Karpas-422 (cell line): Measurements from ENCODE around the gene MAGI3. TPM values are rescaled to one million over a fixed set of nuclear protein-coding genes. Genes with fewer than 3 reads are reported as not detected.
A peak's percentile ranks its signal among the peaks of the same experiment; 100 is the strongest.

Experiments
- DNase-seq: peaks from one replicate; pipeline ENCODE4 v3.0.0-alpha.2; 2015
- H2AFZ ChIP-seq: fragments of 200-600 bp; sonication (generic); 2 replicates; pipeline ENCODE4 v1.6.1; 2014; ENCODE audit warnings: antibody characterized with exemption, low read length, mixed read lengths
- H3K27ac ChIP-seq: fragments of 200-600 bp; sonication (generic); 2 replicates; pipeline ENCODE4 v1.5.1; 2014; ENCODE audit warnings: mild to moderate bottlenecking, low read length, moderate library complexity
- H3K27me3 ChIP-seq: fragments of 200-600 bp; sonication (generic); 2 replicates; pipeline ENCODE4 v1.6.1; 2014; ENCODE audit warnings: low read length, mixed read lengths
- H3K36me3 ChIP-seq: fragments of 200-600 bp; sonication (generic); 2 replicates; pipeline ENCODE4 v1.6.1; 2014; ENCODE audit warnings: low read length, mixed read lengths; ENCODE audit not compliant: insufficient read depth
- H3K4me1 ChIP-seq: fragments of 200-600 bp; sonication (generic); 2 replicates; pipeline ENCODE4 v1.6.1; 2014; ENCODE audit warnings: mild to moderate bottlenecking, low read length, mixed read lengths
- H3K4me2 ChIP-seq: fragments of 200-600 bp; sonication (generic); 2 replicates; pipeline ENCODE4 v1.6.1; 2014; ENCODE audit warnings: low read length, low read depth, mild to moderate bottlenecking; ENCODE audit not compliant: poor library complexity, severe bottlenecking
- H3K4me3 ChIP-seq: fragments of 200-600 bp; sonication (generic); 2 replicates; pipeline ENCODE4 v1.5.1; 2014; ENCODE audit warnings: mild to moderate bottlenecking, antibody characterized with exemption, low read length, mixed read lengths
- H3K79me2 ChIP-seq: fragments of 200-600 bp; sonication (generic); 2 replicates; pipeline ENCODE4 v1.6.1; 2014; ENCODE audit warnings: mild to moderate bottlenecking, low read length, mixed read lengths
- H3K9ac ChIP-seq: fragments of 200-600 bp; sonication (generic); 2 replicates; pipeline ENCODE4 v1.6.0; 2014; ENCODE audit warnings: low read length
- H3K9me2 ChIP-seq: fragments of 200-600 bp; sonication (generic), shearing (Covaris generic); replicated peaks from 2 replicates; pipeline ENCODE4 v1.6.0; 2014; ENCODE audit warnings: mild to moderate bottlenecking, low read length, moderate library complexity; ENCODE audit not compliant: insufficient read depth
- H3K9me3 ChIP-seq: fragments of 300-700, 200-600 bp; sonication (generic); 2 replicates; pipeline ENCODE4 v1.6.1; 2014; ENCODE audit warnings: low read length, mixed read lengths
- H4K20me1 ChIP-seq: fragments of 200-600 bp; sonication (generic); 2 replicates; pipeline ENCODE4 v1.6.1; 2014; ENCODE audit warnings: mild to moderate bottlenecking, antibody characterized with exemption, low read length, low read depth; ENCODE audit not compliant: insufficient read depth
- total RNA-seq: library from RNA; depleted of rRNA; stranded (reverse); fragments of >200 nt; shearing (Covaris generic); gene quantifications from 2 replicates; pipeline ENCODE4 v1.2.3, GENCODE V29; 2014; ENCODE audit warnings: low replicate concordance

The MAGI3 gene
- total RNA-seq, 1 experiment from 2014 or later, result not detected

DNA sequence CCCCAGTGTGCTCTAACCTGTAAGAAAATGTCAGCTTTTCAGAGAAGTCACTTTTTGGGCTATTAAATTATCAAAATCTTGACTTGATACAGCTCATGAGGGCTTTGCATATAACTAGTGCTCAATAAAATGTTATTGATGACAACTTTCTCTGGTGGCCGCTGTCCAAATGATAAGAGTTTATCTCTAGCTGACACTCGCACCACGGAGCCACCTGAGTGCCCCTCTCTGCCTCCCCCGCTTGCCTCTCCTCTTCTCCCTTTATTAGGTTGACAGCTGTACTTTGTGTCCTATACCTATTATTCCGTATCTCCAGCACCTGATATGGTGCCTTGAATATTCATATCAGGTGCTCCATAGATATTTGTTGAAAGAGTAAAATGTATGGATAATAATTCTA, 286.2 kb downstream of the MAGI3 start:
- no peaks in the 10 kb centered on the region for H3K9me3 ChIP-seq

GRCh38 chr1:113677250-113678158, 287.2 kb downstream of the MAGI3 start:
- Histone ChIP-seq H4K20me1 (no peaks in the 10 kb centered on the region), H3K27me3 (no peaks in the 10 kb centered on the region), H3K27ac (no peak overlapping the region), H3K36me3 (no peaks in the 10 kb centered on the region), H3K79me2 (no peaks in the 10 kb centered on the region), H3K9ac (no peak overlapping the region), H3K4me1 (peaks cover 4% of the 10 kb centered on the region; the same call in 1 of the 2 replicates), H3K4me3 (no peak overlapping the region), H3K9me2 (no peaks in the 10 kb centered on the region), H3K9me3 (no peaks in the 10 kb centered on the region), H2AFZ (no peak overlapping the region), H3K4me2 (no peak overlapping the region)
- DNase-seq, result peak; percentile 71

More for the DNA sequence above, 286.2 kb downstream of the MAGI3 start:
- no peaks in the 10 kb centered on the region for H3K36me3 ChIP-seq
- no peak overlapping the region for H3K9ac ChIP-seq
- no peaks in the 10 kb centered on the region for H4K20me1 ChIP-seq
- H3K79me2 ChIP-seq, result no peaks in the 10 kb centered on the region
- no peak overlapping the region for H2AFZ ChIP-seq
- no peak overlapping the region for H3K4me3 ChIP-seq
- DNase-seq, result no peak
- no peaks in the 10 kb centered on the region for H3K4me1 ChIP-seq
- H3K4me2 ChIP-seq, result no peak overlapping the region
- no peak overlapping the region for H3K27ac ChIP-seq
- no peaks in the 10 kb centered on the region for H3K9me2 ChIP-seq
- H3K27me3 ChIP-seq, result no peaks in the 10 kb centered on the region

- Histone ChIP-seq H3K9me3 (no peaks in the 10 kb centered on the region), H3K9me2 (no peaks in the 10 kb centered on the region), H3K27ac (no peak overlapping the region), H3K27me3 (no peaks in the 10 kb centered on the region), H4K20me1 (no peaks in the 10 kb centered on the region), H3K4me1 (peaks cover 6% of the 10 kb centered on the region; the same call in 1 of the 2 replicates), H2AFZ (no peak overlapping the region), H3K4me2 (no peak overlapping the region), H3K4me3 (no peak overlapping the region), H3K36me3 (no peaks in the 10 kb centered on the region), H3K79me2 (no peaks in the 10 kb centered on the region), H3K9ac (no peak overlapping the region)
- DNase-seq, result no peak
Measured at GRCh38 chr1:113678159-113678469, 287.8 kb downstream of the MAGI3 start.

GRCh38 chr1:113681596-113682337, 291.5 kb downstream of the MAGI3 start:
- Histone ChIP-seq H3K4me1 (peaks cover 6% of the 10 kb centered on the region; the same call in 1 of the 2 replicates), H3K4me3 (no peak overlapping the region), H3K27ac (no peak overlapping the region), H3K79me2 (no peaks in the 10 kb centered on the region), H3K27me3 (no peaks in the 10 kb centered on the region), H3K9ac (no peak overlapping the region), H4K20me1 (no peaks in the 10 kb centered on the region; the same call in 1 of the 2 replicates), H3K4me2 (no peak overlapping the region), H3K9me3 (no peaks in the 10 kb centered on the region), H2AFZ (no peak overlapping the region), H3K36me3 (peaks cover 11% of the 10 kb centered on the region; the same call in 1 of the 2 replicates), H3K9me2 (no peaks in the 10 kb centered on the region)
- no peak for DNase-seq

- H3K4me1 ChIP-seq, result peaks cover 6% of the 10 kb centered on the region; the same call in 1 of the 2 replicates
- no peak overlapping the region for H2AFZ ChIP-seq
- H3K9ac ChIP-seq, result no peak overlapping the region
- DNase-seq, result no peak
- H3K9me2 ChIP-seq, result no peaks in the 10 kb centered on the region
- H3K9me3 ChIP-seq, result no peaks in the 10 kb centered on the region
- no peak overlapping the region for H3K27ac ChIP-seq
- no peaks in the 10 kb centered on the region for H3K79me2 ChIP-seq
- H3K36me3 ChIP-seq, result peaks cover 11% of the 10 kb centered on the region; the same call in 1 of the 2 replicates
- H3K27me3 ChIP-seq, result no peaks in the 10 kb centered on the region
- H4K20me1 ChIP-seq, result no peaks in the 10 kb centered on the region; the same call in 1 of the 2 replicates
- H3K4me2 ChIP-seq, result no peak overlapping the region
- no peak overlapping the region for H3K4me3 ChIP-seq
Measured at GRCh38 chr1:113683384-113684152, 293.3 kb downstream of the MAGI3 start.

- no peak overlapping the region for H3K4me2 ChIP-seq
Measured at GRCh38 chr1:113684153-113684541, 293.8 kb downstream of the MAGI3 start.

GRCh38 chr1:113686891-113687618, 296.7 kb downstream of the MAGI3 start:
- Histone ChIP-seq H3K9me3 (no peaks in the 10 kb centered on the region), H3K4me2 (no peak overlapping the region), H3K9me2 (no peaks in the 10 kb centered on the region), H3K4me1 (peaks cover 5% of the 10 kb centered on the region; the same call in 1 of the 2 replicates), H3K27ac (no peak overlapping the region), H3K79me2 (no peaks in the 10 kb centered on the region), H4K20me1 (no peaks in the 10 kb centered on the region; the same call in 1 of the 2 replicates), H3K4me3 (no peak overlapping the region), H3K36me3 (peaks cover 11% of the 10 kb centered on the region; the same call in 1 of the 2 replicates), H3K9ac (no peak overlapping the region), H3K27me3 (no peaks in the 10 kb centered on the region), H2AFZ (no peak overlapping the region)
- DNase-seq, result no peak

More at GRCh38 chr1:113684153-113684541, 293.8 kb downstream of the MAGI3 start:
- H3K79me2 ChIP-seq, result no peaks in the 10 kb centered on the region
- no peak for DNase-seq
- H3K27ac ChIP-seq, result no peak overlapping the region
- no peaks in the 10 kb centered on the region; the same call in 1 of the 2 replicates for H4K20me1 ChIP-seq
- no peak overlapping the region for H3K4me3 ChIP-seq
- H3K4me1 ChIP-seq, result peaks cover 6% of the 10 kb centered on the region; the same call in 1 of the 2 replicates
- H2AFZ ChIP-seq, result no peak overlapping the region
- H3K27me3 ChIP-seq, result no peaks in the 10 kb centered on the region
- H3K9me3 ChIP-seq, result no peaks in the 10 kb centered on the region
- no peak overlapping the region for H3K9ac ChIP-seq
- H3K36me3 ChIP-seq, result peaks cover 11% of the 10 kb centered on the region; the same call in 1 of the 2 replicates
- H3K9me2 ChIP-seq, result no peaks in the 10 kb centered on the region
